ENCODE results near the gene ARL3. TPM values are rescaled to one million over a fixed set of nuclear protein-coding genes. Genes with fewer than 3 reads are reported as not detected.

The ARL3 gene
- total and polyA plus RNA-seq, 2 of the 4 experiments (the other 2 are of a cell fraction) = 5.0 to 14.3 TPM

- 83% methylated on average over 6 of the region's 13 CpGs; no CpG with 5 or more reads in 1 of the 2 experiments for WGBS, 2 experiments (ENCODE audit: extremely low coverage in 2 of 2, insufficient read length in 1 of 2)
These were observed 40.9 kb downstream of the ARL3 start for GRCh38 chr10:102673236-102673818.

More at GRCh38 chr10:102673236-102673818, 40.9 kb downstream of the ARL3 start:
- H3K56ac ChIP-seq (ENCODE audit: extremely low read depth, insufficient read depth, low read length) = peak overlapping the region; percentile 36; the same call in 1 of the 2 replicates
- peak overlapping the region; percentile 97; the same call in 1 of the 2 replicates for H4K91ac ChIP-seq (ENCODE audit: insufficient read depth, low read depth, low read length)
- in situ Hi-C loops (cut with MboI; ENCODE audit: low sequenced_read_pairs) = no loop called here
- peak overlapping the region; percentile 38; the same call in 1 of the 2 replicates for H2BK20ac ChIP-seq (ENCODE audit: low read depth, low read length)
- H4K20me1 ChIP-seq (ENCODE audit: insufficient read depth, low read length) = no peaks in the 10 kb centered on the region
- no peaks in the 10 kb centered on the region for H3K36me3 ChIP-seq (ENCODE audit: control insufficient read depth, insufficient read depth, low read length)
- peak overlapping the region; percentile 24; the same call in 1 of the 2 replicates for H3K27ac ChIP-seq (ENCODE audit: insufficient read depth, low read length)
- H3K9me3 ChIP-seq (ENCODE audit: control insufficient read depth, insufficient read depth, low read length) = no peaks in the 10 kb centered on the region
- H3K4me2 ChIP-seq (ENCODE audit: low read depth, low read length) = peak overlapping the region; percentile 81; the same call in 1 of the 2 replicates
- H2BK5ac ChIP-seq (ENCODE audit: low read depth, low read length, poor library complexity, severe bottlenecking) = peak overlapping the region; percentile 97
- peak overlapping the region; percentile 93 for H3K14ac ChIP-seq (replicated peaks; ENCODE audit: low read depth, low read length)
- intact Hi-C loops (cut with micrococcal nuclease) = no loop called here
- peak overlapping the region; percentile 97 for H2BK120ac ChIP-seq (ENCODE audit: low read depth, low read length)
- no peak for ATAC-seq (ENCODE audit: low read depth)
- TF ChIP-seq SMC3 (IDR thresholded peaks at IDR 0.05; ENCODE audit: low read depth, low read length) = no peak
- BruUV-seq (replicated peaks) = no TSS peak
- peak overlapping the region; percentile 60 for H2AK9ac ChIP-seq (replicated peaks; ENCODE audit: low read depth, low read length, poor library complexity)
- no peak overlapping the region; the same call in 1 of the 2 replicates for H4K5ac ChIP-seq (ENCODE audit: low read depth, low read length)
- H2AFZ ChIP-seq (replicated peaks; ENCODE audit: low read length, poor library complexity) = peak overlapping the region; percentile 62
- peak overlapping the region; percentile 72; the same call in 1 of the 2 replicates for H2AK5ac ChIP-seq (ENCODE audit: low read depth, low read length)
- H3K4me3 ChIP-seq (ENCODE audit: insufficient read depth, low read depth, low read length) = no peak overlapping the region
- H3K18ac ChIP-seq (ENCODE audit: low read depth, low read length) = peak overlapping the region; percentile 83; the same call in 1 of the 2 replicates
- H3K9me1 ChIP-seq (ENCODE audit: insufficient read depth, low read length) = peaks cover 21% of the 10 kb centered on the region
- H3K9ac ChIP-seq (ENCODE audit: low read depth, low read length) = peak overlapping the region; percentile 85; the same call in 1 of the 2 replicates
- peak overlapping the region; percentile 29 for H3K23ac ChIP-seq (ENCODE audit: low read depth, low read length)
- ChIA-PET POLR2A (ENCODE audit: unreplicated experiment) (no interaction called here), CTCF (no interaction called here)
- H3K79me1 ChIP-seq (ENCODE audit: low read depth in 1 of 2, low read length in 2 of 2) = peaks cover 4 to 41% of the 10 kb centered on the region in 2 experiments; a peak in 3 of 4 replicates
- H4K8ac ChIP-seq (ENCODE audit: low read depth in 2 of 2, low read length in 2 of 2) = peak overlapping the region; percentile 78 to 93
- H3K4me1 ChIP-seq (ENCODE audit: control insufficient read depth, insufficient read depth, low read length) = peaks cover 49% of the 10 kb centered on the region
- H3K27me3 ChIP-seq (ENCODE audit: control insufficient read depth, insufficient read depth, low read length) = no peaks in the 10 kb centered on the region
- H2BK15ac ChIP-seq (ENCODE audit: low read depth, low read length) = peak overlapping the region; percentile 46; the same call in 1 of the 3 replicates
- peak overlapping the region; percentile 96 for H3K4ac ChIP-seq (ENCODE audit: low read depth, low read length)
- dilution Hi-C loops (cut with HindIII; ENCODE audit: low sequenced_read_pairs, unreplicated experiment) = no loop called here
- DNase-seq = no peak

All from IMR-90 (cell line).